SK-N-SH (cell line): Measurements from ENCODE around the gene PSAP. TPM values are rescaled to one million over a fixed set of nuclear protein-coding genes. Genes with fewer than 3 reads are reported as not detected.

Experiments
- CTCF ChIA-PET: fragments of 300-600, 350-600 bp; formaldehyde crosslinking; extraction: SDS; loops from one replicate; lab custom pipeline; 2021; lab: Yijun Ruan, JAX
- POLR2A ChIA-PET: fragments of 350-600 bp; sonication (Branson Sonifier 250); formaldehyde crosslinking; extraction: SDS; loops from one replicate; lab custom pipeline; 2020; ENCODE audit warnings: antibody characterized with exemption, inconsistent platforms; lab: Yijun Ruan, JAX
- DNase-seq: peaks from one replicate; pipeline ENCODE4 v3.0.0; 2012
- H2AFZ ChIP-seq: fragments of 200-600 bp; sonication (generic); 2 replicates; pipeline ENCODE4 v1.8.1; 2016; ENCODE audit warnings: antibody characterized with exemption, mild to moderate bottlenecking, low read depth
- H3F3A ChIP-seq: fragments of 200-600 bp; sonication (generic); replicated peaks from 2 replicates; pipeline ENCODE3; 2016; ENCODE audit warnings: antibody characterized with exemption, mild to moderate bottlenecking; ENCODE audit not compliant: insufficient read depth
- H3K27ac ChIP-seq, 2 experiments: fragments of 200-500 bp in 1 of 2; fragments of 200-600 bp in 1 of 2; sonication (Bioruptor generic) in 1 of 2; sonication (generic), shearing (Covaris generic) in 1 of 2; 2 replicates each; pipeline versions ENCODE4 v1.5.1 to v1.6.1; 2014 to 2016; ENCODE audit warnings: low read depth in 2 of 2, inconsistent platforms in 1 of 2, low read length in 1 of 2, mild to moderate bottlenecking in 1 of 2, mixed read lengths in 1 of 2
- H3K27me3 ChIP-seq: fragments of 200-600 bp; sonication (generic), shearing (Covaris generic); 2 replicates; pipeline ENCODE4 v1.6.1; 2016; ENCODE audit warnings: mixed run types; ENCODE audit not compliant: insufficient read depth
- H3K36me3 ChIP-seq, 2 experiments: fragments of 200-500 bp in 1 of 2; fragments of 200-600 bp in 1 of 2; sonication (Bioruptor generic) in 1 of 2; sonication (generic) in 1 of 2; replicated peaks in 1 of 2; 2 replicates each; pipeline versions ENCODE3 to v1.5.1; 2014 to 2016; ENCODE audit warnings: low read length in 1 of 2, mild to moderate bottlenecking in 1 of 2; ENCODE audit not compliant: insufficient read depth in 2 of 2, control insufficient read depth in 1 of 2
- H3K4me1 ChIP-seq, 2 experiments: fragments of 200-500 bp in 1 of 2; fragments of 200-600 bp in 1 of 2; sonication (Bioruptor generic) in 1 of 2; sonication (generic), shearing (Covaris generic) in 1 of 2; 2 replicates each; pipeline versions ENCODE4 v1.5.1 to v1.6.1; 2014 to 2016; ENCODE audit warnings: low read depth in 1 of 2, low read length in 1 of 2, mixed run types in 1 of 2; ENCODE audit not compliant: insufficient read depth in 2 of 2, control insufficient read depth in 1 of 2
- H3K4me2 ChIP-seq: fragments of 200-600 bp; sonication (generic), shearing (Covaris generic); 2 replicates; pipeline ENCODE4 v1.6.1; 2017; ENCODE audit warnings: mixed run types
- H3K4me3 ChIP-seq, 2 experiments: fragments of 200-500 bp in 1 of 2; fragments of 200-600 bp in 1 of 2; sonication (Bioruptor generic) in 1 of 2; sonication (generic), shearing (Covaris generic) in 1 of 2; 2 replicates each; pipeline versions ENCODE4 v1.5.1 to v1.8.1; 2014 to 2016; ENCODE audit warnings: low read depth in 2 of 2, inconsistent platforms in 1 of 2, low read length in 1 of 2, mild to moderate bottlenecking in 1 of 2, mixed read lengths in 1 of 2, moderate library complexity in 1 of 2
- H3K79me2 ChIP-seq: fragments of 200-600 bp; sonication (generic); 2 replicates; pipeline ENCODE4 v1.8.1; 2017; ENCODE audit warnings: mild to moderate bottlenecking; ENCODE audit not compliant: insufficient read depth
- H3K9ac ChIP-seq: fragments of 200-600 bp; sonication (generic); 2 replicates; pipeline ENCODE4 v1.6.1; 2017; ENCODE audit warnings: mixed run types
- H3K9me2 ChIP-seq: fragments of 200-600 bp; sonication (generic); 2 replicates; pipeline ENCODE4 v1.6.1; 2017; ENCODE audit warnings: mixed run types
- H3K9me3 ChIP-seq: fragments of 200-600 bp; sonication (generic); 2 replicates; pipeline ENCODE4 v1.6.1; 2017; ENCODE audit warnings: mixed run types, mild to moderate bottlenecking, moderate library complexity
- H4K20me1 ChIP-seq: fragments of 200-600 bp; sonication (generic); 2 replicates; pipeline ENCODE4 v1.6.1; 2017; ENCODE audit warnings: mild to moderate bottlenecking, mixed run types; ENCODE audit not compliant: insufficient read depth
- CHD2 ChIP-seq: fragments of 150-350 bp; IDR thresholded peaks from 2 replicates; pipeline ENCODE4 v1.6.1; 2018; ENCODE audit warnings: low read length; ENCODE audit not compliant: partially characterized antibody
- EP300 ChIP-seq, 2 experiments: IDR thresholded peaks; 2 replicates each; pipeline versions ENCODE4 v1.4.0 to v1.6.1; 2012; ENCODE audit warnings: borderline replicate concordance in 1 of 2, low read depth in 1 of 2, low read length in 1 of 2
- FOSL2 ChIP-seq: IDR thresholded peaks from 2 replicates; pipeline ENCODE4 v1.4.0; 2012; ENCODE audit warnings: low read depth, mild to moderate bottlenecking, moderate library complexity, borderline replicate concordance
- GABPA ChIP-seq: IDR thresholded peaks from 2 replicates; pipeline ENCODE4 v1.4.0; 2012; ENCODE audit warnings: low read depth, mild to moderate bottlenecking
- JUND ChIP-seq: IDR thresholded peaks from 2 replicates; pipeline ENCODE4 v1.4.0; 2012
- MXI1 ChIP-seq: IDR thresholded peaks from 2 replicates; pipeline ENCODE4 v1.6.1; 2012; ENCODE audit warnings: mild to moderate bottlenecking, low read depth, low read length, improper control_type of control experiment
- SIN3A ChIP-seq: IDR thresholded peaks from 2 replicates; pipeline ENCODE4 v1.6.1; 2012; ENCODE audit warnings: low read depth, mild to moderate bottlenecking, low read length, moderate library complexity, borderline replicate concordance
- SMC3 ChIP-seq: IDR thresholded peaks from 2 replicates; pipeline ENCODE4 v1.6.1; 2012; ENCODE audit warnings: low read depth, low read length, improper control_type of control experiment
- TAF1 ChIP-seq: IDR thresholded peaks from 2 replicates; pipeline ENCODE4 v1.6.1; 2012; ENCODE audit warnings: low read depth, mild to moderate bottlenecking, low read length, moderate library complexity, borderline replicate concordance
- TCF12 ChIP-seq: IDR thresholded peaks from 2 replicates; pipeline ENCODE4 v1.4.0; 2012
- TEAD4 ChIP-seq: IDR thresholded peaks from 2 replicates; pipeline ENCODE4 v1.4.0; 2012; ENCODE audit warnings: mild to moderate bottlenecking, borderline replicate concordance; ENCODE audit not compliant: insufficient read depth
- USF1 ChIP-seq: IDR thresholded peaks from 2 replicates; pipeline ENCODE4 v1.4.0; 2012; ENCODE audit warnings: low read depth, borderline replicate concordance
- USF2 ChIP-seq: fragments of 150-350 bp; IDR thresholded peaks from 2 replicates; pipeline ENCODE4 v1.6.1; 2017; ENCODE audit warnings: antibody characterized with exemption, low read length, low read depth, borderline replicate concordance
- YY1 ChIP-seq: IDR thresholded peaks from 2 replicates; pipeline ENCODE4 v1.4.0; 2012; ENCODE audit warnings: low read depth, mild to moderate bottlenecking
- ZBTB33 ChIP-seq: IDR thresholded peaks from 2 replicates; pipeline ENCODE4 v1.4.0; 2012; ENCODE audit warnings: low read depth, borderline replicate concordance
- WGBS: methylation state at CpG from one replicate; pipeline ENCODE4 v1.1.6; 2017; ENCODE audit warnings: low lambda C conversion rate; 5-methylcytosine and 5-hydroxymethylcytosine counted together
- polyA plus RNA-seq, 3 experiments: library from polyadenylated mRNA; depleted of rRNA; stranded (reverse); fragments of >200 nt; gene quantifications; 2 replicates each; pipeline ENCODE4 v1.2.3, GENCODE V29; 2012

The PSAP gene
- polyA plus RNA-seq, 1 of the 3 experiments (the other 2 are of a cell fraction): 1,647 TPM

- no peaks in the 10 kb centered on the region for H3K9me2 ChIP-seq
- H3K9ac ChIP-seq: no peak overlapping the region
- TF ChIP-seq TCF12: no peak
- TF ChIP-seq TAF1: no peak
- TF ChIP-seq, all 33 proteins: peak for 0
- 97% methylated on average over 3 of the region's 9 CpGs for WGBS
- Histone ChIP-seq H3K4me2 (no peak overlapping the region), H3K4me1 (no peaks in the 10 kb centered on the region; a peak in 1 of 4 replicates), H3F3A (no peaks in the 10 kb centered on the region), H3K4me3 (no peak overlapping the region), H4K20me1 (peaks cover 2% of the 10 kb centered on the region; the same call in 1 of the 2 replicates), H3K27ac (no peak overlapping the region), H3K27me3 (no peaks in the 10 kb centered on the region), H3K79me2 (no peaks in the 10 kb centered on the region), H3K9me3 (no peaks in the 10 kb centered on the region), H2AFZ (no peak overlapping the region), H3K36me3 (peaks cover 49 to 98% of the 10 kb centered on the region in 2 experiments)
- no peak for DNase-seq
- CTCF ChIA-PET: interaction anchor here (0.8 to 1.4 kb wide), 3 partner anchors 73 to 134 kb away, joined by 3 to 6 read pairs (median 3); no protein-coding TSS in a partner anchor
- POLR2A ChIA-PET: no interaction called here
Measured at GRCh38 chr10:71821909-71822763, 28.9 kb downstream of the PSAP start.

GRCh38 chr10:71820966-71821365, 30.1 kb downstream of the PSAP start:
- ChIA-PET POLR2A (interaction anchor here (0.6 kb wide), 1 partner anchor 14 kb away, joined by 6 read pairs; no protein-coding TSS in a partner anchor), CTCF (interaction anchor here (5.7 kb wide), 1 partner anchor 76 kb away, joined by 40 read pairs; no protein-coding TSS in a partner anchor)
- no peak overlapping the region for H3K4me2 ChIP-seq
- H4K20me1 ChIP-seq: peaks cover 6% of the 10 kb centered on the region; the same call in 1 of the 2 replicates
- H3F3A ChIP-seq: no peaks in the 10 kb centered on the region
- no peak overlapping the region for H3K27ac ChIP-seq
- H3K9me3 ChIP-seq: no peaks in the 10 kb centered on the region
- 96% methylated on average over 8 of the region's 8 CpGs for whole genome bisulfite sequencing
- no peak for DNase-seq
- no peaks in the 10 kb centered on the region for H3K9me2 ChIP-seq
- no peaks in the 10 kb centered on the region for H3K79me2 ChIP-seq
- H3K27me3 ChIP-seq: no peaks in the 10 kb centered on the region
- peaks cover 38 to 99% of the 10 kb centered on the region in 2 experiments for H3K36me3 ChIP-seq
- no peak overlapping the region for H3K9ac ChIP-seq
- no peaks in the 10 kb centered on the region; a peak in 1 of 4 replicates for H3K4me1 ChIP-seq
- H2AFZ ChIP-seq: no peak overlapping the region
- no peak overlapping the region for H3K4me3 ChIP-seq
- TF ChIP-seq GABPA (no peak), USF2 (no peak), ZBTB33 (no peak), CHD2 (no peak), TAF1 (no peak), USF1 (no peak), YY1 (no peak), FOSL2 (no peak), SMC3 (no peak), EP300 (IDR thresholded peaks at IDR 0.05; ENCODE audit: borderline replicate concordance in 1 of 2, low read depth in 1 of 2, low read length in 1 of 2) (no peak), JUND (no peak), MXI1 (no peak), TEAD4 (no peak), SIN3A (no peak)
